GM10266 (cell line): ENCODE results near the gene NDUFA5.

ENCODE experiments used
- DNase-seq: peaks from one replicate; pipeline ENCODE4 v3.0.0; 2012; ENCODE audit errors: extremely low spot score
- CTCF ChIP-seq: IDR thresholded peaks from 2 replicates; pipeline ENCODE4 v1.5.1; 2012; ENCODE audit warnings: mild to moderate bottlenecking, low read depth; ENCODE audit not compliant: control insufficient read depth, insufficient read depth; ENCODE audit errors: missing control alignments

The NDUFA5 gene

DNA sequence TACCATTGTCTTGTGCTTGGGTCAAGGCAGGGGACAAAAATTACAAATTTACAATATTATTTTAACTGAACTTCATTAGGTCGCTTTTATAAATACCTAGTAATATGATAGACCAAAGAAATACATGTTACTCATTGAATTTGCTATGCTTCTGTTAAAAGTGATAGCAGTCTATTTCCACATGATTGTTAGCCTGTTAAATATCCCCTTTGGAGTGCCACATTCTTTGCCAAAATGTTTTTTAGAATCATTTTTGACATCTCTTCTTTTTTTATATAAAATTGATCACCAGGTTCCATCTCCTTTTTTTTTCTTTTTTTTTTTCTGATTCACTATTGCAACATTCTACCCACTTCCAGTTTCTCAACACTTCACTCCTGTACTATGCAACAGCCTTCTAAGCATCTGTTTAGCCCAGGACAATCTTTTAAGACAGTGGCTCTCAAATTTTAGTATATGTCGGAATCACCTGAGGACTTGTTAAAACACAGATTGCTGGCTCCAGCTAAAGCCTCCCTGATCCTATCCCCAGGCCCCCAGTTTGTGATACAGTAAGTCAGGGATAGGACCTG lies 16.4 kb upstream of the NDUFA5 start:
- no peak for TF ChIP-seq CTCF
- DNase-seq = no peak

DNA sequence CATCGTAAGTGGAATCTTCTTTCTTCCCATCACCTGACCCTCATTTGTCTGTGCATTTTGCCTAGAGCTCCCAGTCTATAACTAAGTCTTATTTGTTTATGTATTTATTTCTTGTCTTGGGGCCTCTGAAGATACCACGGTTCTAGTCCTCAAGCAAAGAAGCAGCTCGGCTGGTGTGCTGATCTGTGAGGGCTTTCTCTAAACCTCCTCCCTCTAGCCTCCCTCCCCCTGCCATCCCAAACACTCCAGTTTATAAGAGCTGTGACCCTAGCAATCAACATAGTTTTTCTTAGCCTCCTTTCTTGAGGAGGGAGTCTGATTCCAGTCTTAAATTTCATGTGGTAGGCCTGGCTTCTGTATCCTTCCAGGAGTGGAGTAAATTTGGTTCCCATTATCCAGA lies 15.7 kb upstream of the NDUFA5 start:
- no peak for DNase-seq
- TF ChIP-seq CTCF = no peak

DNA sequence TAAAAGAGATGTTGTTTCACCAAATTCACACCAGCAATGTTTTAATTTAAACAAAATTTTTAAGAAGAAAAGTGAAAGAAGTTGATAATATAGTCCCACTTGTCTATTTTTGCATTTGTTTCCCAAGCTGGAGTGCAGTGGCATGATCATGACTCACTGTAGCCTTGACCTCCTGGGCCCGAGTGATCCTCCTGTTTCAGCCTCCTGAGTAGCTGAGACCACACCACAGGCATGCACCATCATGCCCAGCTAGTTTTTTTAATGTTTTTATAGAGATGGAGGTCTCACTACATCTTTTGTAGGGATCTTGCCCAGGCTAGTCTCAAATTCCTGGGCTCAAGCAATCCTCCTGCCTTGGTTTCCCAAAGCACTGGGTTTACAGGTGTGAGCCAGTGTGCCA lies 14.1 kb upstream of the NDUFA5 start:
- no peak for TF ChIP-seq CTCF
- DNase-seq = no peak

DNA sequence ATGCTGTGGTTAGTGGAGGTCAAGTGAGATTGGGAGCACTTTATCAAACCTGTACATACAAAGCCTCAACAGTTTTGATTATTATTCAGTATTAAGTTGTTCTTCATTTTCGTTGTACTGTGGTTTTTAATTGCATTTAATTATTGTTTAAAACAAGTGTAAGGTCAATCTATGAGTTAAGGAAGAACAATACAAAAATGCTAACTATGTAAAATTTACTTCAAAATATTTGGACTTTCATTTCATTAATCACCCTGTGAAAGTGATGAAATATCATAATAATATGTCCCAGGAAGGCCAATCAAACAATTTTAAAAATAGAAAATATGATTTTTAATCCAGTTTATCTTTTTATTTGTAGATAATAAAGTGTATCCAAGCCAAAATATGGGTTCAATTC lies 13.6 kb upstream of the NDUFA5 start:
- no peak for TF ChIP-seq CTCF
- DNase-seq = no peak

GRCh38 chr7:123570390-123571182 lies 13.0 kb upstream of the NDUFA5 start:
- TF ChIP-seq CTCF = no peak
- no peak for DNase-seq

DNA sequence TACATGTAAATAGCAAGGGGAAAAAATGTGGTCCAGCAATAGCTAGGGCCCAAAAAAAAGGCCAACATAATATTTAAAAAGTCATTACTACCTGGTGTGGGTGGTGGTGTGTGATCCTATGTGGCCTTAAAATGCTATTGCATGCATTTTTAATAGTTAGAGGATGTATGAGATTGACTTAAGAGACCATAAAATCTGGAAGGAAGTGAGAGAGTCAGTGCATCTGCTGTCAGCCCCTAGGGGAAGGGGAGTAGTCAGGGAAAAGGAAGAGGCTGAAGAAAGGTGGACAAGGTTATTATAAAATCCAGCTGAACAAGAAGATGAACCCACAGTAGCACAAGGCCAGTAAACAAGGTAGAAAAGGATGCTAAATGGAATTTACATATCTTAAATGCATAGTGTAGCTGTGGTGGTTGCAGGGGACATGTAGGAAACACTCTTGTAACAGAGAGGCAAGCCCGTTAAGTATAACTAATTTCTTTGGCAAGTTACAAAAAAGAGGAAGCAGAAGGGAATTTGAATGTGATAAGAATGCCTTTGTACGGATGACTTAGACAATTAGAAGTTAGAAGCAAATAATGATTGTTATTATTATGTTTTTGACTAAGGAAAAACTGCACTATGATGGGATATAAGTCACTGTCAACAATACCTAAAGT lies 11.9 kb upstream of the NDUFA5 start:
- no peak for DNase-seq
- no peak for TF ChIP-seq CTCF

GRCh38 chr7:123562121-123562520 lies 4.5 kb upstream of the NDUFA5 start:
- DNase-seq = no peak
- no peak for TF ChIP-seq CTCF
